NT2/D1 (cell line): ENCODE data around the gene ATXN7L3.

ENCODE experiments used
- SUZ12 ChIP-seq: IDR thresholded peaks from 2 replicates; pipeline ENCODE4 v1.6.1; 2011; ENCODE audit not compliant: insufficient read length, insufficient read depth; ENCODE audit errors: extremely low read depth
- YY1 ChIP-seq: IDR thresholded peaks from 2 replicates; pipeline ENCODE4 v1.6.1; 2011; ENCODE audit not compliant: insufficient read length, insufficient read depth

DNA sequence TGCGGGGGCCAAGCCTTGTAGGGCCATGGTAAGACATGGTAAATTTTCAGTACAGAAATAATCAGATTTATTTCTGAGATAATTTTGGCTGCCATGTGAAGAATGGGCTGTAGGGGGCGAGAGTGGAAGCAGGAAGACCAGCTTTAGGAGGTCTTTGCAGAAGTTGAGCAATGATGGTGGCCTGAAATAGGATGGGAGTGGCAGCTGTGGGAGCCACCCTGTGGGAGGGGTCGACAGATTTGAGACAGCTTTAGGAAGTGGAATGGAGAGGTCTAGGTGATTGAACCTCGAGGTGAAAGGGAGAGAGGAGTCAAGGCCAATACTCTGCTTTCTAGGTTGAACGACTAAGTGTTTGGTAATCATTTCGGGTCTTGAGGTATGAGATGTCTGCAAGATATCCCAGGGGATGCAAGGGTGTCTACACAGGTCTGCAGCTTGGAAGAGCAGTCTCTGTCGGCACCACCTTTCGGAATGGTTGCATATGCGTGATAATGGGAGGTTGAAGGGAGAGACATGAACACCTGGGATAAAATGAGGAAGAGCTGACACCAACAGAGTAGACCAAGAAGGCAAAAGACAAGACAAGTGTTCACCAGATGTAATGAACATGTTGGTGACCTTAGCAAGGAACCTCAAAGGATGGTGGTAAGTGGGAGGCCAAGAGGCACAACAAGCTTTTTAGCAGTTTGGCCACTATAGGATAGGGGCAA is 4.2 kb upstream of the ATXN7L3 start:
- no peak for TF ChIP-seq YY1
- TF ChIP-seq SUZ12, result no peak
